ENCODE results near the gene AFF3.
A peak's percentile ranks its signal among the peaks of the same experiment; 100 is the strongest.
"Not testable (repeated sequence)": the region's sequence is repeated elsewhere in the genome, so short reads cannot be mapped to it uniquely, and the experiment has no call there.

AFF3 gene

GRCh38 chr2:99784282-99784681 is 358.1 kb downstream of the AFF3 start:
- Histone ChIP-seq H3K9ac (ENCODE audit: low read length in 5 of 5) (no peak overlapping the region), H3K4me3 (ENCODE audit: low read depth in 1 of 5, low read length in 5 of 5) (no peak overlapping the region), H3K27ac (ENCODE audit: low read depth, low read length) (no peak overlapping the region), H3K9me3 (ENCODE audit: control insufficient read depth in 5 of 5, low read length in 5 of 5) (no peaks in the 10 kb centered on the region), H3K27me3 (ENCODE audit: control insufficient read depth in 5 of 5, insufficient read depth in 4 of 5, low read length in 5 of 5) (no peaks in the 10 kb centered on the region), H3K36me3 (ENCODE audit: control insufficient read depth in 5 of 5, insufficient read depth in 5 of 5, low read length in 5 of 5) (no peaks in the 10 kb centered on the region), H3K4me1 (ENCODE audit: control insufficient read depth in 5 of 5, insufficient read depth in 5 of 5, low read length in 5 of 5) (peaks cover 0 to 17% (median 12%) of the 10 kb centered on the region in 5 donors)

GRCh38 chr2:99780276-99780675 is 362.1 kb downstream of the AFF3 start:
- Histone ChIP-seq H3K27me3 (ENCODE audit: control insufficient read depth in 5 of 5, insufficient read depth in 4 of 5, low read length in 5 of 5) (no peaks in the 10 kb centered on the region), H3K4me3 (ENCODE audit: low read depth in 1 of 5, low read length in 5 of 5) (no peak overlapping the region), H3K36me3 (ENCODE audit: control insufficient read depth in 5 of 5, insufficient read depth in 5 of 5, low read length in 5 of 5) (no peaks in the 10 kb centered on the region), H3K4me1 (ENCODE audit: control insufficient read depth in 5 of 5, insufficient read depth in 5 of 5, low read length in 5 of 5) (peaks cover 1 to 30% (median 12%) of the 10 kb centered on the region in 5 donors), H3K9me3 (ENCODE audit: control insufficient read depth in 5 of 5, low read length in 5 of 5) (peaks cover 0 to 11% (median 4%) of the 10 kb centered on the region in 5 donors), H3K9ac (ENCODE audit: low read length in 5 of 5) (no peak overlapping the region), H3K27ac (ENCODE audit: low read depth, low read length) (no peak overlapping the region)

DNA sequence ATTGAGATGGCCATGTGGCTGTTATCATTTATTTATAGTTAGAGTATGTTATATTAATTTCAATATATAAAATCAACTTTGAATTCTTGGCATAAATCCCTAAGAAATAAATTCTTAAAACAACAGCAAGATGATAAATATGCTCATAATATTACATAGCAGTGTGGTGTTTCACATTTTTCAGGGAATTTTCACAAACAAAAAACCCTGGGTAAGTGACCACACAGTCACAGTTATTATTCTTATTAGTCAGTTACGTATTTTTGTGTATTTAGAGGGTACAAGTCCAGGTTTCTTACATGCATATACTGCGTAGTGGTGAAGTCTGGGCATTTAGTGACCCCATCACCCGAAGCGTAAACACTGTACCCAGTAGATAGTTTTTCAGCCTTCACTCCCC is 363.1 kb downstream of the AFF3 start:
- H3K4me1 ChIP-seq (ENCODE audit: control insufficient read depth in 5 of 5, insufficient read depth in 5 of 5, low read length in 5 of 5), result peaks cover 1 to 20% (median 3%) of the 10 kb centered on the region in 5 donors
- no peak overlapping the region for H3K4me3 ChIP-seq (ENCODE audit: low read depth in 1 of 5, low read length in 5 of 5)
- H3K27ac ChIP-seq (ENCODE audit: low read depth, low read length), result no peak overlapping the region
- no peaks in the 10 kb centered on the region for H3K36me3 ChIP-seq (ENCODE audit: control insufficient read depth in 5 of 5, insufficient read depth in 5 of 5, low read length in 5 of 5)
- H3K9ac ChIP-seq (ENCODE audit: low read length in 5 of 5), result no peak overlapping the region
- H3K27me3 ChIP-seq (ENCODE audit: control insufficient read depth in 5 of 5, insufficient read depth in 4 of 5, low read length in 5 of 5), result no peaks in the 10 kb centered on the region
- peaks cover 0 to 11% (median 4%) of the 10 kb centered on the region in 5 donors for H3K9me3 ChIP-seq (ENCODE audit: control insufficient read depth in 5 of 5, low read length in 5 of 5)

DNA sequence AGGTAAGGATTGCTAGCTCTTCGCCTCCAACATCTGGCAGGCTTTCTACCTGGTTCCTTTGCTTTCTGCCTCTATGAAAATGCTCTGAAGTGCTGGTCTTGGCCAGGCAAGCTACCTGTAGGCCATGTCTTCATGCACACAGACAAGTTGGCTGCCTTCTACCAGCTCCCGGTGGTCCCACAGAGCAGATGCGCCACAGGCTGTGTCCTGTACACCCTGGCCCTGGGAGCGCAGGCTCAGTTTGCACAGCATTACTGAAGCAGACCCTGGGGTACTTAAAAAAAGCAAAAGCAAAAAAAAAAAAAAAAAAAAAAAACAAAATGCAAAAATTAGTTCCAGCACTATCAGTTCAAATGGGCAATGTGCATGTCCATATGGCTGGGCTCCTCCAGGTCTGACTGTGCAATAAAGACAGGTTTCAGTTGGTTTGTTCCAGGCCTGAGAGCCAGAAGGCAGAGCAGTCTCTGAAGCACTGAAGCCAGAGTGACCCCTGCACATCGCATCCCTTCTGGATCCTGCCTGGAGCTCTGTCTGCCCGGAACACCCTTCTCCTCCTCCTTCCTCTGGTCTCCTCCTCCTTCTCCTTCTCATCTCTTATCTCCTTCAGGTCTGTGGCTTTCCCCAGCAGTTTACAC is 364.6 kb downstream of the AFF3 start:
- Histone ChIP-seq H3K9me3 (ENCODE audit: control insufficient read depth in 5 of 5, low read length in 5 of 5) (peaks cover 0 to 11% (median 4%) of the 10 kb centered on the region in 5 donors), H3K9ac (ENCODE audit: low read length in 5 of 5) (no peak overlapping the region), H3K36me3 (ENCODE audit: control insufficient read depth in 5 of 5, insufficient read depth in 5 of 5, low read length in 5 of 5) (no peaks in the 10 kb centered on the region), H3K27ac (ENCODE audit: low read depth, low read length) (no peak overlapping the region), H3K4me1 (ENCODE audit: control insufficient read depth in 5 of 5, insufficient read depth in 5 of 5, low read length in 5 of 5) (peaks cover 0 to 18% (median 3%) of the 10 kb centered on the region in 5 donors), H3K27me3 (ENCODE audit: control insufficient read depth in 5 of 5, insufficient read depth in 4 of 5, low read length in 5 of 5) (no peaks in the 10 kb centered on the region), H3K4me3 (ENCODE audit: low read depth in 1 of 5, low read length in 5 of 5) (no peak overlapping the region)

- H3K9ac ChIP-seq (ENCODE audit: low read length in 5 of 5), result no peak overlapping the region
- H3K4me3 ChIP-seq (ENCODE audit: low read depth in 1 of 5, low read length in 5 of 5), result no peak overlapping the region
- H3K9me3 ChIP-seq (ENCODE audit: control insufficient read depth in 5 of 5, low read length in 5 of 5), result peaks cover 0 to 11% (median 4%) of the 10 kb centered on the region in 5 donors
- H3K27me3 ChIP-seq (ENCODE audit: control insufficient read depth in 5 of 5, insufficient read depth in 4 of 5, low read length in 5 of 5), result no peaks in the 10 kb centered on the region
- peaks cover 2 to 21% (median 5%) of the 10 kb centered on the region in 5 donors for H3K4me1 ChIP-seq (ENCODE audit: control insufficient read depth in 5 of 5, insufficient read depth in 5 of 5, low read length in 5 of 5)
- H3K36me3 ChIP-seq (ENCODE audit: control insufficient read depth in 5 of 5, insufficient read depth in 5 of 5, low read length in 5 of 5), result no peaks in the 10 kb centered on the region
- no peak overlapping the region for H3K27ac ChIP-seq (ENCODE audit: low read depth, low read length)
Observed at GRCh38 chr2:99776906-99777646, 365.3 kb downstream of the AFF3 start.

- no peaks in the 10 kb centered on the region for H3K27me3 ChIP-seq (ENCODE audit: control insufficient read depth in 5 of 5, insufficient read depth in 4 of 5, low read length in 5 of 5)
- no peaks in the 10 kb centered on the region for H3K36me3 ChIP-seq (ENCODE audit: control insufficient read depth in 5 of 5, insufficient read depth in 5 of 5, low read length in 5 of 5)
- H3K4me3 ChIP-seq (ENCODE audit: low read depth in 1 of 5, low read length in 5 of 5), result no peak overlapping the region
- peaks cover 0 to 11% (median 4%) of the 10 kb centered on the region in 5 donors for H3K9me3 ChIP-seq (ENCODE audit: control insufficient read depth in 5 of 5, low read length in 5 of 5)
- H3K9ac ChIP-seq (ENCODE audit: low read length in 5 of 5), result no peak overlapping the region
- H3K27ac ChIP-seq (ENCODE audit: low read depth, low read length), result no peak overlapping the region
- peaks cover 2 to 25% (median 5%) of the 10 kb centered on the region in 5 donors for H3K4me1 ChIP-seq (ENCODE audit: control insufficient read depth in 5 of 5, insufficient read depth in 5 of 5, low read length in 5 of 5)
Observed at GRCh38 chr2:99776206-99776905, 366.0 kb downstream of the AFF3 start.

DNA sequence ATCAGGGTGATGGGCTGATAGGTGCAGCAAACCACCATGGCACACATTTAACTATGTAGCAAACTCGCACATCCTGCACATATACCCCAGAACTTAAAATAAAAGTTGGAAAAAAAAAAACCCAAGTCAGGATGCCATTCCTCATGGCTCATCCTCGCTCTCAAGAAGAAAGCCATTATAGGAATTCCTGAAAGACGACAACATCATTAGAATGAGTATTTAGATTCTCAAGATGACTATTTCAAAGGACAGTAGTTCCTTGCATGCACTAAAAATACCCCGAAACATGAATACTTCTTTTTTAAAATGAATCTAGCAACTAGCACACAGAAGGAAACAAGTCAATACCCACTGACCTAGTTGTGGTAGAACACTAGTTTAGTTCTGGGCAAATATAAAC is 366.8 kb downstream of the AFF3 start:
- Histone ChIP-seq H3K9ac (ENCODE audit: low read length in 5 of 5) (no peak overlapping the region), H3K4me3 (ENCODE audit: low read depth in 1 of 5, low read length in 5 of 5) (no peak overlapping the region), H3K9me3 (ENCODE audit: control insufficient read depth in 5 of 5, low read length in 5 of 5) (peaks cover 0 to 11% (median 4%) of the 10 kb centered on the region in 5 donors), H3K27me3 (ENCODE audit: control insufficient read depth in 5 of 5, insufficient read depth in 4 of 5, low read length in 5 of 5) (no peaks in the 10 kb centered on the region), H3K4me1 (ENCODE audit: control insufficient read depth in 5 of 5, insufficient read depth in 5 of 5, low read length in 5 of 5) (peaks cover 4 to 25% (median 5%) of the 10 kb centered on the region in 5 donors), H3K27ac (ENCODE audit: low read depth, low read length) (no peak overlapping the region), H3K36me3 (ENCODE audit: control insufficient read depth in 5 of 5, insufficient read depth in 5 of 5, low read length in 5 of 5) (no peaks in the 10 kb centered on the region)

DNA sequence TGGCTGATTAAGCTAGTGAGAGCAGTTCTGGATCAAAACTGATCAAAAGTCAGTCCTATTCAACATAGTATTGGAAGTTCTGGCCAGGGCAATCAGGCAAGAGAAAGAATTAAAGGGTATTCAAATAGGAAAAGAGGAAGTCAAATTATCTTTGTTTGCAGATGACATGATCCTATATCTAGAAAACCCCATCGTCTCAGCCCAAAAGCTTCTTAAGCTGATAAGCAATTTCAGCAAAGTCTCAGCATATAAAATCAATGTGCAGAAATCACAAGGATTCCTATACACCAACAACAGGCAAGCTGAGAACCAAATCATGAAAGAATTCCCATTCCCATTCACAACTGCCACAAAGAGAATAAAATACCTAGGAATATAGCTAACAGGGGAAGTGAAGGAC is 368.7 kb downstream of the AFF3 start:
- H3K27ac ChIP-seq (ENCODE audit: low read depth, low read length); H3K9me3 ChIP-seq (ENCODE audit: control insufficient read depth in 5 of 5, low read length in 5 of 5); H3K9ac ChIP-seq (ENCODE audit: low read length in 5 of 5); H3K4me3 ChIP-seq (ENCODE audit: low read depth in 1 of 5, low read length in 5 of 5); H3K36me3 ChIP-seq (ENCODE audit: control insufficient read depth in 5 of 5, insufficient read depth in 5 of 5, low read length in 5 of 5); H3K27me3 ChIP-seq (ENCODE audit: control insufficient read depth in 5 of 5, insufficient read depth in 4 of 5, low read length in 5 of 5): not testable (repeated sequence)
- peaks cover 5 to 25% (median 8%) of the 10 kb centered on the region in 5 donors for H3K4me1 ChIP-seq (ENCODE audit: control insufficient read depth in 5 of 5, insufficient read depth in 5 of 5, low read length in 5 of 5)

DNA sequence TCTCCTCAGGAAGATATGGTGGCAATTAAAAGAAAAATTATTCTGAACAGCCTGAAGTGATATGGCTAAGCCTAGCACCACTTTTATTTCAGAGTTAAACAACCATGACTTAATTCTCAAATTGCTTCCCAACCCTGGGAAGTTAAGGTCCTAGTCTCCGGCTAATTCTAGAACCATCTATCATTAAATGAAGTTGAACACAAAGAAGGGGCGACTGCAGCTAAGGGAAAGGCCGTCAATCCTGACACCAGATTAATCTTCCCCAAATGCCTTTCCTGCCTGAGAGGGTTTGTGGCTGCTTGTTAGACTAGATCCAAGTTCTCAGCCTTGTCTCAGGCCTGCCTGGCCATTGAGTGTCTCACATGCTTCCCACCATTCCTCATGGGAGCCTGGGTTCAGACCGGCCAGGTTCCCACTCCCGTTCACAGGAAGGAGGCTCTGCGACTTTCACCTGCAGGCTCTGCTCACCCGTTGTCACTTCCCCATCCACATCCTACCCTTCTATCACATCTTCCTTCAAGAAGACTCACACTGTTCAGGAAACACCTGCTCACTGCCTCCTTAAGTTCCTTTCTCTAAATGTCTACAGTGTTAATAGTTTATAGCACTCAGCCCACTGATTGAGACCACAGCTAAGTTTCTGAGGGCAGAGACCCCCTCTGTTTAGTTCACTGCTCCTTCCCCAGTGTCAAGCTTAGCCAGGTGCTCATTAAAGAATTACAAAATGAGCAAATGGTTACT is 369.6 kb downstream of the AFF3 start:
- Histone ChIP-seq H3K9me3 (ENCODE audit: control insufficient read depth in 5 of 5, low read length in 5 of 5) (no peaks in the 10 kb centered on the region), H3K36me3 (ENCODE audit: control insufficient read depth in 5 of 5, insufficient read depth in 5 of 5, low read length in 5 of 5) (no peaks in the 10 kb centered on the region), H3K4me1 (ENCODE audit: control insufficient read depth in 5 of 5, insufficient read depth in 5 of 5, low read length in 5 of 5) (peaks cover 5 to 25% (median 8%) of the 10 kb centered on the region in 5 donors), H3K27ac (ENCODE audit: low read depth, low read length) (no peak overlapping the region), H3K27me3 (ENCODE audit: control insufficient read depth in 5 of 5, insufficient read depth in 4 of 5, low read length in 5 of 5) (no peaks in the 10 kb centered on the region), H3K4me3 (ENCODE audit: low read depth in 1 of 5, low read length in 5 of 5) (no peak overlapping the region), H3K9ac (ENCODE audit: low read length in 5 of 5) (peak overlapping the region in 1 of 5 donors; percentile 43)

Measured in subcutaneous abdominal adipose tissue (tissue), 5 donors.